Astrocyte (in vitro differentiated cells and primary cell): ENCODE results near the gene CYBA.

ENCODE experiments used
- CTCF ChIP-seq: IDR thresholded peaks from 2 replicates; pipeline ENCODE4 v1.5.1; 2011; ENCODE audit warnings: low read depth, mild to moderate bottlenecking, inconsistent platforms, low read length, moderate library complexity; ENCODE audit not compliant: insufficient read depth
- EZH2 ChIP-seq: IDR thresholded peaks from 2 replicates; pipeline ENCODE4 v1.6.1; 2012; ENCODE audit warnings: mild to moderate bottlenecking, low read length, inconsistent platforms; ENCODE audit not compliant: insufficient read depth

DNA sequence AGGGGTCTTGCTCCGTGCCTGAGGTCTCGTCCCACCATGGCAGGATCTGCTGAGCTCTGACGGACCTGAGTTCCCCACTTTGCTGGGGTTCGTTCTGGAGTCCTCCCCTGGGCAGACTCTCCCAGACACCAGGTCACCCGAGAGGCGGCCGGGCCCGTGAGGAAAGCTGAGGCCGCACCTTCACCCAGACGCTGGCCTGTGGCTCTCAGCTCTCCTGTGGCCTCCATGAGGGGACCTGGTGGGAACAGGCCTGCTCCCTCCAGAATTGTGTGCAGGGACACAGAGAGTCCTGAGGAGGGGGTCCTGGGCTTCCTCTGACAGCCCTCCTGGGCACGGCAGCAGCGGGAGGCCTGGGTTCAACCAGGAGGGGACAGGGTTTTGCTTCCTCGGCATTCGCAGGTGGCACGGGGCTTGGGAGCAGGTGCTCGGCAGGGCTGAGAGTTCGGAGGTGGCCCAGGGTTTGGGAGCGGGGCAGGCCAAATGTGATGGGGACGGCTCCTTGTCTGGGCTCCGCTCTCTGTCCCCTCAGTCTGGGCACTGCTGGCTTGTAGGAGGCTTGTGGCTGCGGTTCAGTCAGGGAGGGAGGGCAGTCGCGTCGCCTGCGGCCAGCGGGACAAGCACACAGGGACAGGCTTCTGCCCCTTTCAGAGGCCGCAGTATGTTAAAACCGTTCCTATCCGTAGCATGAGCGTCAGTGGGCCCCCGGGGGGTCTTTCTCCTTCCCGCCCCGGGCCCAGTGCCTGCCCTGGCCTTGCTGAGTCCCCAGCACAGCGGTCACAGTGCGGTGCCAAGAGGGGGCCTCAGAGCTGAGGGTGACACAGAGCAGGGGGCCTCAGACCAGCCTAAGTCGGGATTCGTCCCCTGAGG lies 43.6 kb upstream of the CYBA start:
- TF ChIP-seq CTCF (no peak), EZH2 (no peak)
